WTC11 (cell line): ENCODE measurements around the gene BLMH. TPM values are rescaled to one million over a fixed set of nuclear protein-coding genes. Genes with fewer than 3 reads are reported as not detected.

ENCODE experiments used
- ATAC-seq: fragments of 200-7000 bp; cut with Tn5 transposase; 2 replicates; pipeline ENCODE4 v1.10.0; 2021; ENCODE audit warnings: mild to moderate bottlenecking, moderate library complexity
- CTCF ChIA-PET: fragments of 300-600 bp; sonication (Branson Sonifier 250); formaldehyde crosslinking; loops from one replicate; lab custom pipeline; 2021; ENCODE audit warnings: antibody characterized with exemption; lab: Charles Lee
- POLR2A ChIA-PET: fragments of 350-600 bp; sonication (Branson Sonifier 250); formaldehyde crosslinking; loops from one replicate; lab custom pipeline; 2021; ENCODE audit warnings: antibody characterized with exemption; lab: Charles Lee
- DNase-seq: peaks from one replicate; pipeline ENCODE4 v3.0.0; 2021; ENCODE audit warnings: low spot score
- H3K27ac Mint-ChIP-seq: 2 replicates; pipeline ENCODE4 v1.8.0; 2021; ENCODE audit warnings: mixed read lengths
- H3K27me3 Mint-ChIP-seq: 2 replicates; pipeline ENCODE4 v1.8.0; 2021; ENCODE audit warnings: low read depth, mild to moderate bottlenecking, moderate library complexity, mixed read lengths
- H3K36me3 Mint-ChIP-seq: 2 replicates; pipeline ENCODE4 v1.8.0; 2021; ENCODE audit warnings: mixed read lengths
- H3K4me1 Mint-ChIP-seq: 2 replicates; pipeline ENCODE4 v1.8.0; 2022; ENCODE audit warnings: mixed read lengths
- H3K4me3 Mint-ChIP-seq: 2 replicates; pipeline ENCODE4 v1.8.0; 2021; ENCODE audit warnings: mild to moderate bottlenecking, moderate library complexity, mixed read lengths
- H3K9me3 Mint-ChIP-seq: 2 replicates; pipeline ENCODE4 v1.8.0; 2021; ENCODE audit warnings: mixed read lengths
- AFF4 ChIP-seq: sonication (generic); formaldehyde crosslinking; IDR thresholded peaks from 2 replicates; pipeline ENCODE4 v1.8.1; 2023; ENCODE audit warnings: mild to moderate bottlenecking, missing genetic modification reagents, borderline replicate concordance
- AR ChIP-seq: fragments of 250-450 bp; sonication (Bioruptor Pico); IDR thresholded peaks from 2 replicates; pipeline ENCODE4 v1.9.0; 2021; ENCODE audit warnings: mild to moderate bottlenecking
- ATF2 ChIP-seq: sonication (generic); formaldehyde crosslinking; IDR thresholded peaks from 2 replicates; pipeline ENCODE4 v1.8.1; 2022; ENCODE audit warnings: low read depth, missing genetic modification reagents, borderline replicate concordance
- ATF3 ChIP-seq: sonication (generic); formaldehyde crosslinking; conservative IDR thresholded peaks from 2 replicates; pipeline ENCODE4 v1.8.1; 2022; ENCODE audit warnings: mild to moderate bottlenecking, missing genetic modification reagents
- ATF6 ChIP-seq: sonication (generic); formaldehyde crosslinking; IDR thresholded peaks from 2 replicates; pipeline ENCODE4 v1.8.1; 2023; ENCODE audit warnings: mild to moderate bottlenecking, missing genetic modification reagents
- CTCF ChIP-seq: fragments of 200-600 bp; IDR thresholded peaks from 2 replicates; pipeline ENCODE4 v1.8.0; 2022; ENCODE audit warnings: antibody characterized with exemption
- ETV6 ChIP-seq: sonication (generic); formaldehyde crosslinking; IDR thresholded peaks from 2 replicates; pipeline ENCODE4 v1.8.1; 2022; ENCODE audit warnings: mild to moderate bottlenecking, missing genetic modification reagents
- PRRX2 ChIP-seq: fragments of 250-450 bp; sonication (Bioruptor Pico); IDR thresholded peaks from 2 replicates; pipeline ENCODE4 v1.8.0; 2021; ENCODE audit warnings: mild to moderate bottlenecking
- STAT6 ChIP-seq: sonication (generic); formaldehyde crosslinking; conservative IDR thresholded peaks from 2 replicates; pipeline ENCODE4 v1.8.1; 2023; ENCODE audit warnings: mild to moderate bottlenecking, low read depth, missing genetic modification reagents, moderate library complexity
- USF2 ChIP-seq: sonication (generic); formaldehyde crosslinking; IDR thresholded peaks from 2 replicates; pipeline ENCODE4 v1.8.1; 2023; ENCODE audit warnings: mild to moderate bottlenecking, missing genetic modification reagents, moderate library complexity
- ZBTB21 ChIP-seq: sonication (generic); formaldehyde crosslinking; IDR thresholded peaks from 2 replicates; pipeline ENCODE4 v1.8.1; 2023; ENCODE audit warnings: mild to moderate bottlenecking, missing genetic modification reagents, borderline replicate concordance
- ZNF396 ChIP-seq: fragments of 250-450 bp; sonication (Bioruptor Pico); IDR thresholded peaks from 2 replicates; pipeline ENCODE4 v1.8.0; 2021; ENCODE audit warnings: mild to moderate bottlenecking, moderate library complexity, borderline replicate concordance
- ZNF416 ChIP-seq: fragments of 250-450 bp; sonication (Bioruptor Pico); IDR thresholded peaks from 2 replicates; pipeline ENCODE4 v1.9.0; 2021; ENCODE audit warnings: mild to moderate bottlenecking, inconsistent platforms
- total RNA-seq: library from RNA; stranded (reverse); gene quantifications from 3 replicates; pipeline ENCODE4 v1.2.3, GENCODE V29; 2021

BLMH gene
- total RNA-seq, 1 experiment from 2014 or later: 63.9 TPM

GRCh38 chr17:30334421-30334820 is 42.7 kb upstream of the BLMH start:
- CTCF ChIA-PET: interaction anchor here (0.8 to 4.2 kb wide), 4 partner anchors 96 to 229 kb away, joined by 3 to 29 read pairs (median 3); partner anchors contain the start of gene GOSR1
- POLR2A ChIA-PET: no interaction called here
- Mint-ChIP-seq H3K27me3 (peaks cover 25% of the 10 kb centered on the region), H3K36me3 (no peaks in the 10 kb centered on the region), H3K27ac (no peak overlapping the region), H3K4me3 (no peak overlapping the region), H3K4me1 (no peaks in the 10 kb centered on the region), H3K9me3 (peaks cover 10% of the 10 kb centered on the region)
- ATAC-seq: no peak
- DNase-seq: no peak
- TF ChIP-seq ZNF396 (CRISPR knock-in tag) (no peak), ZBTB21 (CRISPR knock-in tag) (no peak), PRRX2 (CRISPR knock-in tag) (no peak), ATF2 (CRISPR knock-in tag) (no peak), AR (CRISPR knock-in tag) (no peak)

- Mint-ChIP-seq H3K36me3 (no peaks in the 10 kb centered on the region), H3K27ac (no peak within 1 kb of the TSS), H3K9me3 (peaks cover 10% of the 10 kb centered on the region), H3K4me3 (no peak within 1 kb of the TSS), H3K4me1 (no peaks in the 10 kb centered on the region), H3K27me3 (peaks cover 19% of the 10 kb centered on the region)
- ATAC-seq: no peak
- DNase-seq: no peak
- POLR2A ChIA-PET: interaction anchor here (0.6 kb wide), 1 partner anchor 1180 kb away, joined by 3 read pairs; no protein-coding TSS in a partner anchor
- CTCF ChIA-PET: interaction anchor here (0.6 to 4.2 kb wide), 3 partner anchors 97 to 252 kb away, joined by 3 to 29 read pairs (median 3); no protein-coding TSS in a partner anchor
- no peak for TF ChIP-seq ZNF416 (CRISPR knock-in tag)
- TF ChIP-seq ETV6 (CRISPR knock-in tag): no peak
- TF ChIP-seq AFF4 (CRISPR knock-in tag): no peak
- TF ChIP-seq CTCF: no peak
- no peak for TF ChIP-seq ATF3
- no peak for TF ChIP-seq ATF6 (CRISPR knock-in tag)
- no peak for TF ChIP-seq USF2 (CRISPR knock-in tag)
- no peak for TF ChIP-seq STAT6
These were observed 42.0 kb upstream of the BLMH start, which contains the start of gene TMIGD1 for GRCh38 chr17:30333503-30334360. TSS of gene TMIGD1 (minus strand) at chr17:30334057. CDS start at chr17:30332133, 1,924 bp downstream.
